Testis (tissue), 2 donors: ENCODE results near the gene XYLT1.

Experiments
- POLR2A ChIP-seq: fragments of 450-650 bp; IDR thresholded peaks from one replicate; pipeline ENCODE4 v1.6.1; 2017; ENCODE audit warnings: antibody characterized with exemption, mild to moderate bottlenecking, moderate library complexity
- TF ChIP-seq, protein P1 (sequence below), 3 experiments: fragments of 450-650 bp in 2 of 3; fragments of 200-600 bp in 1 of 3; sonication (generic) in 1 of 3; IDR thresholded peaks; one replicate each; pipeline ENCODE4 v1.5.1; 2016 to 2019; ENCODE audit warnings: antibody characterized with exemption in 3 of 3, mild to moderate bottlenecking in 2 of 3, moderate library complexity in 1 of 3

DNA sequence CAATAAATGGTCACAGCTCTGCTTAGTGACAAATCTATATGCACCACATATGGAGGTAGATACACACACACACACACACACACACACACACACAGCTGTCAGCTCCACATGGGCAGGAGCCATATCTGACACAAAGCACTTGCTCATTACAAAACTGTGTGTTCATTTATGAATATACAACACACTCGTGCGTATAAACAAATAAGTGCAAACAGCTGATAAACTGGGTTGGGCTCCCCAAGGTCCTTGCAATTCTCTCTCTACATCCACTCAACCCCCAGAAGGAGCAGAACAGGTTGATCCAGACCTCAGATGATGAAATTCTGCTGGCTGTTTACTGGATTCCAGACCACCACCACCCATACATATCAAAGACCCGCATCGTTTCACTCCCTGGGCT is 140.7 kb downstream of the XYLT1 start:
- no peak for TF ChIP-seq POLR2A
- TF ChIP-seq, protein P1, sequence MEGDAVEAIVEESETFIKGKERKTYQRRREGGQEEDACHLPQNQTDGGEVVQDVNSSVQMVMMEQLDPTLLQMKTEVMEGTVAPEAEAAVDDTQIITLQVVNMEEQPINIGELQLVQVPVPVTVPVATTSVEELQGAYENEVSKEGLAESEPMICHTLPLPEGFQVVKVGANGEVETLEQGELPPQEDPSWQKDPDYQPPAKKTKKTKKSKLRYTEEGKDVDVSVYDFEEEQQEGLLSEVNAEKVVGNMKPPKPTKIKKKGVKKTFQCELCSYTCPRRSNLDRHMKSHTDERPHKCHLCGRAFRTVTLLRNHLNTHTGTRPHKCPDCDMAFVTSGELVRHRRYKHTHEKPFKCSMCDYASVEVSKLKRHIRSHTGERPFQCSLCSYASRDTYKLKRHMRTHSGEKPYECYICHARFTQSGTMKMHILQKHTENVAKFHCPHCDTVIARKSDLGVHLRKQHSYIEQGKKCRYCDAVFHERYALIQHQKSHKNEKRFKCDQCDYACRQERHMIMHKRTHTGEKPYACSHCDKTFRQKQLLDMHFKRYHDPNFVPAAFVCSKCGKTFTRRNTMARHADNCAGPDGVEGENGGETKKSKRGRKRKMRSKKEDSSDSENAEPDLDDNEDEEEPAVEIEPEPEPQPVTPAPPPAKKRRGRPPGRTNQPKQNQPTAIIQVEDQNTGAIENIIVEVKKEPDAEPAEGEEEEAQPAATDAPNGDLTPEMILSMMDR (IDR thresholded peaks at IDR 0.05): no peak
